ENCODE data around the gene KLRK1.

Gene KLRK1

DNA sequence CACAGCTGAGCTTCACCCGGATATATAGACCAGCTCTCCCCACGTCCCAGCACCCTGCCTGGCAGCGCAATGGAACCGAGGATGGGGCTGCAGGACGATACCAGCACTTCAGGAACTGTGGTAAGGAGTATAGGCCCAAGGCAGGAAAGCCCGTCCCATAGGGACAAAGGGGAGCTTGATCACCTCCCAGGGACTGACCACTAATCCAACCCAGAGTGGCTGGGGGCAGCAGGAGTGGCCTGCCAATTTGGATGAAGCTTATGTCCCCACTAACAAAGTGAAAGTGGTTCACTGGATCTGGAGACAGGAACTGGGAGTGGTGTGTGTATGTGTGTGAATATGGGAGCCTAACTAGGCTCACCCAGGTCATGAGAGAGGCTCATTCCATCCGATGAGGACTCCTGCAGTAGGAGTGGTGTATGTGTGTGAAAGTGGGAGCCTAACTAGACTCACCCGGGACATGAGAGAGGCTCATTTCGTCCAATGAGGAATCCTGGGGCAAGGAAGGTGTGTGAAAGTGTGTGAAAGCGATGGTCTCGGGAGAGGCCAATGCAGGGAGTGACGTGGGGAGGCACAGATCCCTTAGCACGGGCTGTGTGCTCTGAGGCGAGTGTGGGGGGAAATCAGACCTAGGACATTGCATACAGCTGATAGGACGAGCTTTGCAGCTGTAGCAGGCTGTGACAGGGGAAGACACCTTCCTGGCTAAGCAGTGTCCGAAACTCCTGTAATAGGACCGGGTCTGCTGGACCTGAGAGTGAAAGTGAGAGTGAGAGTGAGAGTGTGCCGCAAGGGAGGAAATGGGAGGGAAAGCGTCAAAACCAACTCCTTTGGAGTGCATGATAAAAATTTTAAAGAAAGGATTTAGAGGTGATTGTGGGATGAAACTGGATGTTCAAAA, 25.7 kb downstream of the KLRK1 start (continued):
- TF ChIP-seq ZNF121 (tag by site-specific recombination; IDR thresholded peaks at IDR 0.05) (no peak), MZF1 (tag by site-specific recombination; IDR thresholded peaks at IDR 0.05; ENCODE audit: borderline replicate concordance) (peak; percentile 76), ZNF23 (tag by site-specific recombination; IDR thresholded peaks at IDR 0.05; ENCODE audit: borderline replicate concordance) (no peak), ZNF366 (tag by site-specific recombination; conservative IDR thresholded peaks at IDR 0.05) (peak; percentile 77), BCL11B (tag by site-specific recombination; IDR thresholded peaks at IDR 0.05; ENCODE audit: low read depth) (no peak), ZNF146 (tag by site-specific recombination; IDR thresholded peaks at IDR 0.05) (no peak), ZEB2 (tag by site-specific recombination; IDR thresholded peaks at IDR 0.05) (0 out of 2 replicates have a peak, but pooled peaks have one; percentile 10), ZNF274 (IDR thresholded peaks at IDR 0.05; ENCODE audit: low read length) (no peak), ZNF274 (tag by site-specific recombination; IDR thresholded peaks at IDR 0.05; ENCODE audit: borderline replicate concordance) (no peak), ZNF530 (tag by site-specific recombination; IDR thresholded peaks at IDR 0.05; ENCODE audit: low read depth) (no peak), ZBTB21 (tag by site-specific recombination; IDR thresholded peaks at IDR 0.05) (no peak), MEIS1 (CRISPR knock-in tag; IDR thresholded peaks at IDR 0.05; ENCODE audit: borderline replicate concordance) (no peak), ZNF155 (tag by site-specific recombination; IDR thresholded peaks at IDR 0.05) (no peak), TCF7L2 (IDR thresholded peaks at IDR 0.05; ENCODE audit: borderline replicate concordance, low read depth, low read length) (no peak), KLF7 (tag by site-specific recombination; IDR thresholded peaks at IDR 0.05; ENCODE audit: borderline replicate concordance) (no peak), ZNF133 (tag by site-specific recombination; IDR thresholded peaks at IDR 0.05) (no peak), SALL2 (tag by site-specific recombination; IDR thresholded peaks at IDR 0.05; ENCODE audit: borderline replicate concordance) (no peak), ZNF600 (tag by site-specific recombination; IDR thresholded peaks at IDR 0.05) (peak; percentile 81; the same call in 1 of the 2 replicates), ZNF585B (tag by site-specific recombination; IDR thresholded peaks at IDR 0.05) (no peak), ZNF221 (tag by site-specific recombination; IDR thresholded peaks at IDR 0.05; ENCODE audit: borderline replicate concordance) (no peak), ZNF302 (tag by site-specific recombination; IDR thresholded peaks at IDR 0.05; ENCODE audit: low read depth) (no peak), ZNF214 (tag by site-specific recombination; IDR thresholded peaks at IDR 0.05; ENCODE audit: borderline replicate concordance) (no peak), ZNF391 (tag by site-specific recombination; IDR thresholded peaks at IDR 0.05; ENCODE audit: borderline replicate concordance, low read depth) (no peak), ZNF548 (tag by site-specific recombination; IDR thresholded peaks at IDR 0.05) (no peak), KLF8 (tag by site-specific recombination; IDR thresholded peaks at IDR 0.05) (peak; percentile 40; the same call in 1 of the 2 replicates)
- TF ChIP-seq, protein P1, sequence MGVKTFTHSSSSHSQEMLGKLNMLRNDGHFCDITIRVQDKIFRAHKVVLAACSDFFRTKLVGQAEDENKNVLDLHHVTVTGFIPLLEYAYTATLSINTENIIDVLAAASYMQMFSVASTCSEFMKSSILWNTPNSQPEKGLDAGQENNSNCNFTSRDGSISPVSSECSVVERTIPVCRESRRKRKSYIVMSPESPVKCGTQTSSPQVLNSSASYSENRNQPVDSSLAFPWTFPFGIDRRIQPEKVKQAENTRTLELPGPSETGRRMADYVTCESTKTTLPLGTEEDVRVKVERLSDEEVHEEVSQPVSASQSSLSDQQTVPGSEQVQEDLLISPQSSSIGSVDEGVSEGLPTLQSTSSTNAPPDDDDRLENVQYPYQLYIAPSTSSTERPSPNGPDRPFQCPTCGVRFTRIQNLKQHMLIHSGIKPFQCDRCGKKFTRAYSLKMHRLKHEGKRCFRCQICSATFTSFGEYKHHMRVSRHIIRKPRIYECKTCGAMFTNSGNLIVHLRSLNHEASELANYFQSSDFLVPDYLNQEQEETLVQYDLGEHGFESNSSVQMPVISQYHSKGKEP (tag by site-specific recombination; IDR thresholded peaks at IDR 0.05): no peak
- TF ChIP-seq, protein P2, sequence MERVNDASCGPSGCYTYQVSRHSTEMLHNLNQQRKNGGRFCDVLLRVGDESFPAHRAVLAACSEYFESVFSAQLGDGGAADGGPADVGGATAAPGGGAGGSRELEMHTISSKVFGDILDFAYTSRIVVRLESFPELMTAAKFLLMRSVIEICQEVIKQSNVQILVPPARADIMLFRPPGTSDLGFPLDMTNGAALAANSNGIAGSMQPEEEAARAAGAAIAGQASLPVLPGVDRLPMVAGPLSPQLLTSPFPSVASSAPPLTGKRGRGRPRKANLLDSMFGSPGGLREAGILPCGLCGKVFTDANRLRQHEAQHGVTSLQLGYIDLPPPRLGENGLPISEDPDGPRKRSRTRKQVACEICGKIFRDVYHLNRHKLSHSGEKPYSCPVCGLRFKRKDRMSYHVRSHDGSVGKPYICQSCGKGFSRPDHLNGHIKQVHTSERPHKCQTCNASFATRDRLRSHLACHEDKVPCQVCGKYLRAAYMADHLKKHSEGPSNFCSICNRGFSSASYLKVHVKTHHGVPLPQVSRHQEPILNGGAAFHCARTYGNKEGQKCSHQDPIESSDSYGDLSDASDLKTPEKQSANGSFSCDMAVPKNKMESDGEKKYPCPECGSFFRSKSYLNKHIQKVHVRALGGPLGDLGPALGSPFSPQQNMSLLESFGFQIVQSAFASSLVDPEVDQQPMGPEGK (tag by site-specific recombination; IDR thresholded peaks at IDR 0.05): peak; percentile 45; the same call in 1 of the 2 replicates
- TF ChIP-seq, protein P3, sequence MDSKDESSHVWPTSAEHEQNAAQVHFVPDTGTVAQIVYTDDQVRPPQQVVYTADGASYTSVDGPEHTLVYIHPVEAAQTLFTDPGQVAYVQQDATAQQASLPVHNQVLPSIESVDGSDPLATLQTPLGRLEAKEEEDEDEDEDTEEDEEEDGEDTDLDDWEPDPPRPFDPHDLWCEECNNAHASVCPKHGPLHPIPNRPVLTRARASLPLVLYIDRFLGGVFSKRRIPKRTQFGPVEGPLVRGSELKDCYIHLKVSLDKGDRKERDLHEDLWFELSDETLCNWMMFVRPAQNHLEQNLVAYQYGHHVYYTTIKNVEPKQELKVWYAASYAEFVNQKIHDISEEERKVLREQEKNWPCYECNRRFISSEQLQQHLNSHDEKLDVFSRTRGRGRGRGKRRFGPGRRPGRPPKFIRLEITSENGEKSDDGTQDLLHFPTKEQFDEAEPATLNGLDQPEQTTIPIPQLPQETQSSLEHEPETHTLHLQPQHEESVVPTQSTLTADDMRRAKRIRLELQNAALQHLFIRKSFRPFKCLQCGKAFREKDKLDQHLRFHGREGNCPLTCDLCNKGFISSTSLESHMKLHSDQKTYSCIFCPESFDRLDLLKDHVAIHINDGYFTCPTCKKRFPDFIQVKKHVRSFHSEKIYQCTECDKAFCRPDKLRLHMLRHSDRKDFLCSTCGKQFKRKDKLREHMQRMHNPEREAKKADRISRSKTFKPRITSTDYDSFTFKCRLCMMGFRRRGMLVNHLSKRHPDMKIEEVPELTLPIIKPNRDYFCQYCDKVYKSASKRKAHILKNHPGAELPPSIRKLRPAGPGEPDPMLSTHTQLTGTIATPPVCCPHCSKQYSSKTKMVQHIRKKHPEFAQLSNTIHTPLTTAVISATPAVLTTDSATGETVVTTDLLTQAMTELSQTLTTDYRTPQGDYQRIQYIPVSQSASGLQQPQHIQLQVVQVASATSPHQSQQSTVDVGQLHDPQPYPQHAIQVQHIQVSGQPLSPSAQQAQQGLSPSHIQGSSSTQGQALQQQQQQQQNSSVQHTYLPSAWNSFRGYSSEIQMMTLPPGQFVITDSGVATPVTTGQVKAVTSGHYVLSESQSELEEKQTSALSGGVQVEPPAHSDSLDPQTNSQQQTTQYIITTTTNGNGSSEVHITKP (tag by site-specific recombination; IDR thresholded peaks at IDR 0.05): peak; percentile 99
- TF ChIP-seq, protein P4, sequence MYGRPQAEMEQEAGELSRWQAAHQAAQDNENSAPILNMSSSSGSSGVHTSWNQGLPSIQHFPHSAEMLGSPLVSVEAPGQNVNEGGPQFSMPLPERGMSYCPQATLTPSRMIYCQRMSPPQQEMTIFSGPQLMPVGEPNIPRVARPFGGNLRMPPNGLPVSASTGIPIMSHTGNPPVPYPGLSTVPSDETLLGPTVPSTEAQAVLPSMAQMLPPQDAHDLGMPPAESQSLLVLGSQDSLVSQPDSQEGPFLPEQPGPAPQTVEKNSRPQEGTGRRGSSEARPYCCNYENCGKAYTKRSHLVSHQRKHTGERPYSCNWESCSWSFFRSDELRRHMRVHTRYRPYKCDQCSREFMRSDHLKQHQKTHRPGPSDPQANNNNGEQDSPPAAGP (tag by site-specific recombination; IDR thresholded peaks at IDR 0.05): no peak; the same call in 1 of the 2 replicates
- TF ChIP-seq, protein P5, sequence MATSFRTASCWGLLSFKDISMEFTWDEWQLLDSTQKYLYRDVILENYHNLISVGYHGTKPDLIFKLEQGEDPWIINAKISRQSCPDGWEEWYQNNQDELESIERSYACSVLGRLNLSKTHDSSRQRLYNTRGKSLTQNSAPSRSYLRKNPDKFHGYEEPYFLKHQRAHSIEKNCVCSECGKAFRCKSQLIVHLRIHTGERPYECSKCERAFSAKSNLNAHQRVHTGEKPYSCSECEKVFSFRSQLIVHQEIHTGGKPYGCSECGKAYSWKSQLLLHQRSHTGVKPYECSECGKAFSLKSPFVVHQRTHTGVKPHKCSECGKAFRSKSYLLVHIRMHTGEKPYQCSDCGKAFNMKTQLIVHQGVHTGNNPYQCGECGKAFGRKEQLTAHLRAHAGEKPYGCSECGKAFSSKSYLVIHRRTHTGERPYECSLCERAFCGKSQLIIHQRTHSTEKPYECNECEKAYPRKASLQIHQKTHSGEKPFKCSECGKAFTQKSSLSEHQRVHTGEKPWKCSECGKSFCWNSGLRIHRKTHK (tag by site-specific recombination; IDR thresholded peaks at IDR 0.05): no peak

Data from HEK293 (cell line).